ENCODE measurements around the gene UBE4A.

DNA sequence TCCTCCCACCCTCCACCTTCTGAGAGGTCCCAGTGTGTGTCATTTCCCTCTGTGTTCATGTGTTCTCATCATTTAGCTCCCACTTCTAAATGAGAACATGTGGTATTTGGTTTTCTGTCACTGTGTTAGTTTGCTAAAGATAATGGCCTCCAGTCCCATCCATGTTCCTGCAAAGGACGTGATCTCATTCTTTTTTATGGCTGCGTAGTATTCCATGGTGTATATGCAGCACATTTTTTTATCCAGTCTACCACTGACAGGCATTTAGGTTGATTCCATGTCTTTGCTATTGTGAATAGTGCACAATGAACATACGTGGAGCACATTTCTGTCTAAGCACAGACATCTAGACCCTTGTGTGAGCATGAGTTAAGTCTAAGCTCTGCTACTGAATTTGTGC is 49.1 kb upstream of the UBE4A start:
- TF ChIP-seq POLR2AphosphoS5 (IDR thresholded peaks at IDR 0.05; ENCODE audit: low read depth, low read length) = no peak
- TF ChIP-seq POLR2A (IDR thresholded peaks at IDR 0.05; ENCODE audit: low read depth, low read length) = no peak
